Gastroesophageal sphincter (tissue), 4 donors: Measurements from ENCODE around the gene XPNPEP1. TPM values are rescaled to one million over a fixed set of nuclear protein-coding genes. Genes with fewer than 3 reads are reported as not detected.

ENCODE experiments used
- ATAC-seq: fragments of 150-250 bp; one replicate; pipeline ENCODE4 v1.9.1; 2016; ENCODE audit warnings: mild to moderate bottlenecking, moderate library complexity
- H3K27ac ChIP-seq, 4 donors: fragments of 200-600 bp; sonication (generic) in 3 of 4; 1 replicate in 3 of 4; 2 replicates in 1 of 4; pipeline ENCODE4 v1.5.1; 2016 to 2019
- H3K27me3 ChIP-seq: fragments of 200-600 bp; sonication (generic); one replicate; pipeline ENCODE4 v1.5.1; 2019
- H3K36me3 ChIP-seq, 2 donors: fragments of 200-600 bp; sonication (generic); one replicate each; pipeline ENCODE4 v1.5.1; 2019; ENCODE audit warnings: control low read depth in 1 of 2
- H3K4me1 ChIP-seq, 3 donors: fragments of 200-600 bp; sonication (generic); 1 replicate in 2 of 3; 2 replicates in 1 of 3; pipeline ENCODE4 v1.5.1; 2016 to 2019; ENCODE audit warnings: control low read depth in 2 of 3
- H3K4me3 ChIP-seq, 2 donors: fragments of 200-600 bp; sonication (generic); one replicate each; pipeline ENCODE4 v1.5.1; 2019; ENCODE audit warnings: mild to moderate bottlenecking in 1 of 2, moderate library complexity in 1 of 2
- H3K9me3 ChIP-seq, 3 donors: fragments of 200-600 bp; sonication (generic); one replicate each; pipeline ENCODE4 v1.5.1; 2017 to 2019; ENCODE audit warnings: control low read depth in 2 of 3
- CTCF ChIP-seq, 4 experiments: fragments of 200-600 bp in 2 of 4; fragments of 450-650 bp in 2 of 4; sonication (generic) in 1 of 4; IDR thresholded peaks; one replicate each; pipeline ENCODE4 v1.5.1; 2017 to 2019; ENCODE audit warnings: antibody characterized with exemption in 4 of 4, mild to moderate bottlenecking in 2 of 4, moderate library complexity in 2 of 4
- EP300 ChIP-seq: sonication (generic); formaldehyde crosslinking; IDR thresholded peaks from one replicate; pipeline ENCODE4 v1.6.1; 2017; ENCODE audit warnings: antibody characterized with exemption, mild to moderate bottlenecking
- POLR2A ChIP-seq, 2 donors: fragments of 450-650 bp; IDR thresholded peaks; one replicate each; pipeline ENCODE4 v1.6.1; 2017; ENCODE audit warnings: antibody characterized with exemption in 2 of 2, mild to moderate bottlenecking in 2 of 2, moderate library complexity in 1 of 2
- POLR2AphosphoS5 ChIP-seq: sonication (generic); formaldehyde crosslinking; IDR thresholded peaks from one replicate; pipeline ENCODE4 v1.6.1; 2017; ENCODE audit warnings: antibody characterized with exemption
- WGBS, 2 donors: methylation state at CpG; one replicate each; pipeline ENCODE4 v1.1.5; 2018; ENCODE audit warnings: low coverage in 1 of 2; 5-methylcytosine and 5-hydroxymethylcytosine counted together
- total RNA-seq, 4 donors: library from RNA; depleted of rRNA; stranded (reverse); fragments of >200 nt; gene quantifications; one replicate each; pipeline ENCODE4 v1.1.0, GENCODE V29; 2016

The XPNPEP1 gene
- total RNA-seq, 4 donors from 2014 or later, result 35.5 to 58.0 (median 52.1) TPM

- ATAC-seq, result no peak
- TF ChIP-seq POLR2AphosphoS5, result no peak
- no peak for TF ChIP-seq EP300
- no peak for TF ChIP-seq CTCF (IDR thresholded peaks at IDR 0.05)
- no peak for TF ChIP-seq POLR2A (IDR thresholded peaks at IDR 0.05)
- Histone ChIP-seq H3K36me3 (no peaks in the 10 kb centered on the region), H3K4me1 (peaks cover 0 to 46% (median 14%) of the 10 kb centered on the region in 3 donors), H3K27me3 (no peaks in the 10 kb centered on the region), H3K4me3 (no peak overlapping the region), H3K9me3 (no peaks in the 10 kb centered on the region), H3K27ac (no peak overlapping the region)
- 53 to 64% methylated on average over 4 to 5 of the region's 5 CpGs for WGBS, 2 donors
Observed at GRCh38 chr10:109963439-109963838, 40.1 kb upstream of the XPNPEP1 start.

- ATAC-seq, result no peak
- no peaks in the 10 kb centered on the region for H3K27me3 ChIP-seq
- no peak overlapping the region for H3K4me3 ChIP-seq
- no peaks in the 10 kb centered on the region for H3K9me3 ChIP-seq
- no peaks in the 10 kb centered on the region for H3K36me3 ChIP-seq
- WGBS, 2 donors, result 73 to 89% methylated on average over 1 of the region's 1 CpG
- H3K27ac ChIP-seq, result peak overlapping the region in 1 of 4 donors; percentile 4
- H3K4me1 ChIP-seq, result peaks cover 0 to 37% (median 8%) of the 10 kb centered on the region in 3 donors
- TF ChIP-seq POLR2AphosphoS5 (no peak), CTCF (IDR thresholded peaks at IDR 0.05) (no peak), EP300 (no peak), POLR2A (IDR thresholded peaks at IDR 0.05) (no peak)
Observed at GRCh38 chr10:109962247-109962646, 38.9 kb upstream of the XPNPEP1 start.

- no peaks in the 10 kb centered on the region for H3K9me3 ChIP-seq
- H3K4me1 ChIP-seq, result peaks cover 0 to 30% (median 3%) of the 10 kb centered on the region in 3 donors
- TF ChIP-seq POLR2A (IDR thresholded peaks at IDR 0.05) (no peak), POLR2AphosphoS5 (no peak), CTCF (IDR thresholded peaks at IDR 0.05) (no peak), EP300 (no peak)
- peak overlapping the region in 1 of 4 donors; percentile 4 for H3K27ac ChIP-seq
- WGBS, 2 donors, result 65 to 78% methylated on average over 4 to 5 of the region's 5 CpGs
- no peak for ATAC-seq
- no peak overlapping the region for H3K4me3 ChIP-seq
- no peaks in the 10 kb centered on the region for H3K36me3 ChIP-seq
- no peaks in the 10 kb centered on the region for H3K27me3 ChIP-seq
Observed at GRCh38 chr10:109961174-109962001, 38.1 kb upstream of the XPNPEP1 start.

- 61 to 69% methylated on average over 2 of the region's 2 CpGs for WGBS, 2 donors
- no peak for ATAC-seq
- Histone ChIP-seq H3K27me3 (no peaks in the 10 kb centered on the region), H3K36me3 (no peaks in the 10 kb centered on the region), H3K4me1 (peaks cover 0 to 23% (median under 1%) of the 10 kb centered on the region in 3 donors), H3K27ac (no peak overlapping the region), H3K4me3 (no peak overlapping the region), H3K9me3 (no peaks in the 10 kb centered on the region)
- TF ChIP-seq CTCF (IDR thresholded peaks at IDR 0.05) (no peak), POLR2A (IDR thresholded peaks at IDR 0.05) (no peak), POLR2AphosphoS5 (no peak), EP300 (no peak)
Observed at GRCh38 chr10:109960682-109961081, 37.4 kb upstream of the XPNPEP1 start.
